HepG2 (cell line): Measurements from ENCODE around the gene PTK7. TPM values are rescaled to one million over a fixed set of nuclear protein-coding genes. Genes with fewer than 3 reads are reported as not detected.

Experiments used
- HNRNPUL1 ChIP-seq: fragments of 200-400 bp; formaldehyde crosslinking; IDR thresholded peaks from 2 replicates; pipeline ENCODE4 v1.6.1; 2017; ENCODE audit warnings: low read depth, mild to moderate bottlenecking, low read length, moderate library complexity
- JUN ChIP-seq: sonication (generic); formaldehyde crosslinking; IDR thresholded peaks from 2 replicates; pipeline ENCODE4 v1.4.0; 2020; ENCODE audit warnings: mild to moderate bottlenecking, missing genetic modification reagents
- KAT7 ChIP-seq: IDR thresholded peaks from 2 replicates; pipeline ENCODE4 v1.6.1; 2018; ENCODE audit warnings: borderline replicate concordance, missing compliant biosample characterization
- MED1 ChIP-seq: sonication (generic); formaldehyde crosslinking; IDR thresholded peaks from 2 replicates; pipeline ENCODE4 v1.4.0; 2020; ENCODE audit warnings: missing genetic modification reagents
- MYNN ChIP-seq: sonication (generic); formaldehyde crosslinking; IDR thresholded peaks from 2 replicates; pipeline ENCODE4 v1.4.0; 2020; ENCODE audit warnings: mild to moderate bottlenecking, low read depth, missing genetic modification reagents
- MZF1 ChIP-seq: sonication (generic); formaldehyde crosslinking; IDR thresholded peaks from 2 replicates; pipeline ENCODE4 v1.8.1; 2023; ENCODE audit warnings: mild to moderate bottlenecking, missing genetic modification reagents, borderline replicate concordance
- NFYB ChIP-seq: sonication (generic); formaldehyde crosslinking; IDR thresholded peaks from 2 replicates; pipeline ENCODE4 v1.4.0; 2020; ENCODE audit warnings: missing genetic modification reagents
- TARDBP ChIP-seq: sonication (generic); formaldehyde crosslinking; IDR thresholded peaks from 2 replicates; pipeline ENCODE4 v1.8.0; 2022; ENCODE audit warnings: mild to moderate bottlenecking, missing genetic modification reagents
- ZC3H4 ChIP-seq: sonication (generic); formaldehyde crosslinking; IDR thresholded peaks from 2 replicates; pipeline ENCODE4 v1.4.0; 2020; ENCODE audit warnings: missing genetic modification reagents, borderline replicate concordance
- ZNF138 ChIP-seq: sonication (generic); formaldehyde crosslinking; IDR thresholded peaks from 2 replicates; pipeline ENCODE4 v1.5.0; 2020; ENCODE audit warnings: mild to moderate bottlenecking, low read depth, missing genetic modification reagents
- ZNF30 ChIP-seq: sonication (generic); formaldehyde crosslinking; IDR thresholded peaks from 2 replicates; pipeline ENCODE4 v1.5.0; 2020; ENCODE audit warnings: mild to moderate bottlenecking, missing genetic modification reagents
- ZNF367 ChIP-seq: sonication (generic); formaldehyde crosslinking; IDR thresholded peaks from 2 replicates; pipeline ENCODE4 v1.4.0; 2020; ENCODE audit warnings: missing genetic modification reagents, borderline replicate concordance
- ZNF776 ChIP-seq: sonication (generic); formaldehyde crosslinking; IDR thresholded peaks from 2 replicates; pipeline ENCODE4 v1.4.0; 2020; ENCODE audit warnings: mild to moderate bottlenecking, missing genetic modification reagents
- ZNF782 ChIP-seq: sonication (generic); formaldehyde crosslinking; IDR thresholded peaks from 2 replicates; pipeline ENCODE4 v1.4.0; 2020; ENCODE audit warnings: missing genetic modification reagents, mild to moderate bottlenecking, borderline replicate concordance
- polyA plus RNA-seq, 8 experiments: library from polyadenylated mRNA; depleted of rRNA in 3 of 8; stranded (reverse) in 7 of 8; unstranded in 1 of 8; fragments of >200 nt; fragmentation: Illumina TruSeq in 4 of 8; extraction: Trizol in 4 of 8; gene quantifications; 2 replicates each; pipeline versions ENCODE4 v1.2.1 to v1.2.3, GENCODE V29; 2011 to 2016; ENCODE audit warnings: low read depth in 4 of 8, missing spikeins in 1 of 8, mixed read lengths in 1 of 8; ENCODE audit not compliant: insufficient read depth in 1 of 8
- total RNA-seq, 5 experiments: library from RNA; depleted of rRNA; stranded (reverse); fragments of >200 nt; fragmentation: Illumina TruSeq; extraction: Trizol; gene quantifications; 2 replicates each; pipeline ENCODE4 v1.2.3, GENCODE V29; 2016; ENCODE audit warnings: low read depth in 1 of 5
- TF ChIP-seq, protein P1 (sequence below): sonication (generic); formaldehyde crosslinking; IDR thresholded peaks from 2 replicates; pipeline ENCODE4 v1.8.0; 2022; ENCODE audit warnings: mild to moderate bottlenecking, missing genetic modification reagents; ENCODE audit not compliant: insufficient replicate concordance
- TF ChIP-seq, protein P2 (sequence below): sonication (generic); formaldehyde crosslinking; IDR thresholded peaks from 2 replicates; pipeline ENCODE4 v1.8.0; 2023; ENCODE audit warnings: mild to moderate bottlenecking, missing genetic modification reagents
- TF ChIP-seq, protein P3 (sequence below): sonication (generic); formaldehyde crosslinking; IDR thresholded peaks from 2 replicates; pipeline ENCODE4 v1.4.0; 2020; ENCODE audit warnings: missing genetic modification reagents, borderline replicate concordance
- TF ChIP-seq, protein P4 (sequence below): sonication (generic); formaldehyde crosslinking; IDR thresholded peaks from 2 replicates; pipeline ENCODE4 v1.5.1; 2020; ENCODE audit warnings: missing genetic modification reagents, mild to moderate bottlenecking, borderline replicate concordance
- TF ChIP-seq, protein P5 (sequence below): sonication (generic); formaldehyde crosslinking; IDR thresholded peaks from 2 replicates; pipeline ENCODE4 v1.4.0; 2020; ENCODE audit warnings: missing genetic modification reagents

The PTK7 gene
- total and polyA plus RNA-seq, 2 of the 13 experiments (the other 11 are each of a cell fraction or from before 2014, with no cell fraction given): 98.5 to 99.8 TPM

DNA sequence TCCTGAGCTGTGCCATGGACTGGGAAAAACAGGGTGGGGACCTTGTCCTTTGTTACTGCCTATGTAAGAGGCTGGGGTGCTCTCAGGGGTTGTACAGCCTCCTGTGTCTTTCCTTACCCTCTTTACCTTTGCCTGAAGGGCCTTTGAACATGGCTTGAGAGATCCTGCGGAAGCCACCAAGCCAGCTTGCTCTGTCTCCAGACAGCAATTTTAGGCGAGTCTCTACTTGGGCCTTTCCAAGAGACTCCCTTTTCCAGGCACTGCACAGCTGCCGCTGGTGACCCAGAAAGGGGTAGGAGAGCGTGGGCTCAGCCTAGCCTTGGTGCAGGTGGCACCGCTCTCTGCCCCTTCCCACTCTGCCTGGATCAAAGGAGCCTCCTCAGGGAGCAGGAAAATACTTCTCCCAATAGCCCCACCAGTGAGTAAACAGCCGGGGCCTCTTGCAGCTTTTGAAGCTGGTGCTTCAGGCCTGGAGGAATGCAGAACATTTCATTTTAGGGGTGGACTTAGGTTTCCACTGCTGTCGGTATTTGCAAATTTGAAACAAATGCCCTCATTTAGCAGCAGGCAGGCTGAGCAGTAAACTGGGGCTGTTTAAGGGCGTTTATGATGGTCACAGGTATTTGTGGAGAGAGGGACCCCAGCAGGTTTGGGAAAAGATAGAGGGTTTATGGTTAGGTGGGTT is 13.9 kb downstream of the PTK7 start (continued):
- TF ChIP-seq, protein P1, sequence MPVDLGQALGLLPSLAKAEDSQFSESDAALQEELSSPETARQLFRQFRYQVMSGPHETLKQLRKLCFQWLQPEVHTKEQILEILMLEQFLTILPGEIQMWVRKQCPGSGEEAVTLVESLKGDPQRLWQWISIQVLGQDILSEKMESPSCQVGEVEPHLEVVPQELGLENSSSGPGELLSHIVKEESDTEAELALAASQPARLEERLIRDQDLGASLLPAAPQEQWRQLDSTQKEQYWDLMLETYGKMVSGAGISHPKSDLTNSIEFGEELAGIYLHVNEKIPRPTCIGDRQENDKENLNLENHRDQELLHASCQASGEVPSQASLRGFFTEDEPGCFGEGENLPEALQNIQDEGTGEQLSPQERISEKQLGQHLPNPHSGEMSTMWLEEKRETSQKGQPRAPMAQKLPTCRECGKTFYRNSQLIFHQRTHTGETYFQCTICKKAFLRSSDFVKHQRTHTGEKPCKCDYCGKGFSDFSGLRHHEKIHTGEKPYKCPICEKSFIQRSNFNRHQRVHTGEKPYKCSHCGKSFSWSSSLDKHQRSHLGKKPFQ (CRISPR knock-in tag): no peak
- TF ChIP-seq, protein P2, sequence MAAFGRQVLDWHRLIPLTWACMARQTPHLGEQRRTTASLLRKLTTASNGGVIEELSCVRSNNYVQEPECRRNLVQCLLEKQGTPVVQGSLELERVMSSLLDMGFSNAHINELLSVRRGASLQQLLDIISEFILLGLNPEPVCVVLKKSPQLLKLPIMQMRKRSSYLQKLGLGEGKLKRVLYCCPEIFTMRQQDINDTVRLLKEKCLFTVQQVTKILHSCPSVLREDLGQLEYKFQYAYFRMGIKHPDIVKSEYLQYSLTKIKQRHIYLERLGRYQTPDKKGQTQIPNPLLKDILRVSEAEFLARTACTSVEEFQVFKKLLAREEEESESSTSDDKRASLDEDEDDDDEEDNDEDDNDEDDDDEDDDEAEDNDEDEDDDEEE: no peak
- TF ChIP-seq, protein P3, sequence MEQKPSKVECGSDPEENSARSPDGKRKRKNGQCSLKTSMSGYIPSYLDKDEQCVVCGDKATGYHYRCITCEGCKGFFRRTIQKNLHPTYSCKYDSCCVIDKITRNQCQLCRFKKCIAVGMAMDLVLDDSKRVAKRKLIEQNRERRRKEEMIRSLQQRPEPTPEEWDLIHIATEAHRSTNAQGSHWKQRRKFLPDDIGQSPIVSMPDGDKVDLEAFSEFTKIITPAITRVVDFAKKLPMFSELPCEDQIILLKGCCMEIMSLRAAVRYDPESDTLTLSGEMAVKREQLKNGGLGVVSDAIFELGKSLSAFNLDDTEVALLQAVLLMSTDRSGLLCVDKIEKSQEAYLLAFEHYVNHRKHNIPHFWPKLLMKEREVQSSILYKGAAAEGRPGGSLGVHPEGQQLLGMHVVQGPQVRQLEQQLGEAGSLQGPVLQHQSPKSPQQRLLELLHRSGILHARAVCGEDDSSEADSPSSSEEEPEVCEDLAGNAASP (CRISPR knock-in tag): peak; percentile 61; the same call in 1 of the 2 replicates
- TF ChIP-seq ZC3H4 (CRISPR knock-in tag) (no peak; the same call in 1 of the 2 replicates), HNRNPUL1 (no peak), MZF1 (CRISPR knock-in tag) (peak; percentile 21; the same call in 1 of the 2 replicates), KAT7 (peak; percentile 77; the same call in 1 of the 2 replicates), ZNF138 (CRISPR knock-in tag) (no peak), ZNF367 (CRISPR knock-in tag) (no peak), ZNF776 (CRISPR knock-in tag) (no peak), TARDBP (peak; percentile 82; the same call in 1 of the 2 replicates), ZNF30 (no peak), JUN (CRISPR knock-in tag) (peak; percentile 55; the same call in 1 of the 2 replicates), MED1 (CRISPR knock-in tag) (peak; percentile 74; the same call in 1 of the 2 replicates), MYNN (CRISPR knock-in tag) (no peak; the same call in 1 of the 2 replicates), ZNF782 (no peak; the same call in 1 of the 2 replicates), NFYB (0 out of 2 replicates have a peak, but pooled peaks have one; percentile 12)
- TF ChIP-seq, protein P4, sequence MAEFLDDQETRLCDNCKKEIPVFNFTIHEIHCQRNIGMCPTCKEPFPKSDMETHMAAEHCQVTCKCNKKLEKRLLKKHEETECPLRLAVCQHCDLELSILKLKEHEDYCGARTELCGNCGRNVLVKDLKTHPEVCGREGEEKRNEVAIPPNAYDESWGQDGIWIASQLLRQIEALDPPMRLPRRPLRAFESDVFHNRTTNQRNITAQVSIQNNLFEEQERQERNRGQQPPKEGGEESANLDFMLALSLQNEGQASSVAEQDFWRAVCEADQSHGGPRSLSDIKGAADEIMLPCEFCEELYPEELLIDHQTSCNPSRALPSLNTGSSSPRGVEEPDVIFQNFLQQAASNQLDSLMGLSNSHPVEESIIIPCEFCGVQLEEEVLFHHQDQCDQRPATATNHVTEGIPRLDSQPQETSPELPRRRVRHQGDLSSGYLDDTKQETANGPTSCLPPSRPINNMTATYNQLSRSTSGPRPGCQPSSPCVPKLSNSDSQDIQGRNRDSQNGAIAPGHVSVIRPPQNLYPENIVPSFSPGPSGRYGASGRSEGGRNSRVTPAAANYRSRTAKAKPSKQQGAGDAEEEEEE (CRISPR knock-in tag): no peak
- TF ChIP-seq, protein P5, sequence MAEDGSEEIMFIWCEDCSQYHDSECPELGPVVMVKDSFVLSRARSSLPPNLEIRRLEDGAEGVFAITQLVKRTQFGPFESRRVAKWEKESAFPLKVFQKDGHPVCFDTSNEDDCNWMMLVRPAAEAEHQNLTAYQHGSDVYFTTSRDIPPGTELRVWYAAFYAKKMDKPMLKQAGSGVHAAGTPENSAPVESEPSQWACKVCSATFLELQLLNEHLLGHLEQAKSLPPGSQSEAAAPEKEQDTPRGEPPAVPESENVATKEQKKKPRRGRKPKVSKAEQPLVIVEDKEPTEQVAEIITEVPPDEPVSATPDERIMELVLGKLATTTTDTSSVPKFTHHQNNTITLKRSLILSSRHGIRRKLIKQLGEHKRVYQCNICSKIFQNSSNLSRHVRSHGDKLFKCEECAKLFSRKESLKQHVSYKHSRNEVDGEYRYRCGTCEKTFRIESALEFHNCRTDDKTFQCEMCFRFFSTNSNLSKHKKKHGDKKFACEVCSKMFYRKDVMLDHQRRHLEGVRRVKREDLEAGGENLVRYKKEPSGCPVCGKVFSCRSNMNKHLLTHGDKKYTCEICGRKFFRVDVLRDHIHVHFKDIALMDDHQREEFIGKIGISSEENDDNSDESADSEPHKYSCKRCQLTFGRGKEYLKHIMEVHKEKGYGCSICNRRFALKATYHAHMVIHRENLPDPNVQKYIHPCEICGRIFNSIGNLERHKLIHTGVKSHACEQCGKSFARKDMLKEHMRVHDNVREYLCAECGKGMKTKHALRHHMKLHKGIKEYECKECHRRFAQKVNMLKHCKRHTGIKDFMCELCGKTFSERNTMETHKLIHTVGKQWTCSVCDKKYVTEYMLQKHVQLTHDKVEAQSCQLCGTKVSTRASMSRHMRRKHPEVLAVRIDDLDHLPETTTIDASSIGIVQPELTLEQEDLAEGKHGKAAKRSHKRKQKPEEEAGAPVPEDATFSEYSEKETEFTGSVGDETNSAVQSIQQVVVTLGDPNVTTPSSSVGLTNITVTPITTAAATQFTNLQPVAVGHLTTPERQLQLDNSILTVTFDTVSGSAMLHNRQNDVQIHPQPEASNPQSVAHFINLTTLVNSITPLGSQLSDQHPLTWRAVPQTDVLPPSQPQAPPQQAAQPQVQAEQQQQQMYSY (CRISPR knock-in tag): no peak
